ENCODE results near the gene MYH8. TPM values are rescaled to one million over a fixed set of nuclear protein-coding genes. Genes with fewer than 3 reads are reported as not detected.

Gene MYH8
- polyA plus RNA-seq, 1 donor (not counting 4 experiments of a cell fraction or from before 2014, with no cell fraction given), result not detected

DNA sequence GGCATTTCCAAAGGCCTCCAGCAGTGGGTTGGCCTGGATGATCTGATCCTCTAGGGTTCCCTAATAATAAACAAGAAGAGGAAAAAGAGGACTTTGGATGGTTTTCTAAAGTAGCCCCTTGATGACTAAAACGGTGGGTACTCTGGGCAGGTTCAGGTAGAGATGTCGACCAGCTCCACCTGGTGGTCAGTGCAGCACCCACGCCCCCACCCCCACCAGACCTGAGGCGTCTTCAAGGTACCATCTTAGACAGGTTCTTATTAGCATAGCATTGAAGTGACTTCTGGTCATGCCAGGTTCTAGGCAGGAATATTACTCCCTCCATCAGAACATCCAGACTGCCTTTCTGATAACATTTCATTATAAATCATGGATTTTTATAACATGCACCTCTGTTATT lies 64.0 kb downstream of the MYH8 start:
- dilution Hi-C loops (cut with MboI; ENCODE audit: extremely low pct_ligation_motif_present, low sequenced_read_pairs), result no loop called here
- H3K79me2 ChIP-seq (ENCODE audit: control insufficient read depth, insufficient read depth, low read length), result no peaks in the 10 kb centered on the region
- H3K36me3 ChIP-seq (ENCODE audit: control insufficient read depth in 2 of 2, extremely low read depth in 1 of 2, insufficient read depth in 2 of 2, low read length in 2 of 2), result no peaks in the 10 kb centered on the region
- DNase-seq (ENCODE audit: low read depth, low spot score) (no peak), FAIRE-seq (no peak)
- H2AFZ ChIP-seq (ENCODE audit: control insufficient read depth, low read length), result no peak overlapping the region
- H3K9me3 ChIP-seq (ENCODE audit: control insufficient read depth, low read depth, low read length), result no peaks in the 10 kb centered on the region
- H3K9me1 ChIP-seq (ENCODE audit: control insufficient read depth, extremely low read depth, insufficient read depth, low read length), result no peaks in the 10 kb centered on the region
- TF ChIP-seq EZH2 (IDR thresholded peaks at IDR 0.05; ENCODE audit: low read length) (no peak), CTCF (optimal IDR thresholded peaks at IDR 0.05 in 1 of 3, IDR thresholded peaks at IDR 0.05 in 1 of 3, conservative IDR thresholded peaks at IDR 0.05 in 1 of 3; ENCODE audit: extremely low read depth in 1 of 3, insufficient read depth in 2 of 3, low read length in 3 of 3) (peak; percentile 40 to 61 (median 44))
- H3K27me3 ChIP-seq (ENCODE audit: control insufficient read depth, extremely low read depth, insufficient read depth, low read length), result no peaks in the 10 kb centered on the region
- H3K27ac ChIP-seq (ENCODE audit: control insufficient read depth, insufficient read depth, low read length), result no peak overlapping the region
- no peaks in the 10 kb centered on the region for H4K20me1 ChIP-seq (ENCODE audit: control insufficient read depth, extremely low read depth, insufficient read depth, low read length)
- H3K4me2 ChIP-seq (ENCODE audit: control insufficient read depth, extremely low read depth, insufficient read depth, low read depth, low read length), result no peak overlapping the region
- no peak overlapping the region for H3K4me3 ChIP-seq (ENCODE audit: control insufficient read depth in 2 of 3, extremely low read depth in 1 of 3, insufficient read depth in 2 of 3, low read depth in 1 of 3, low read length in 3 of 3)
- no peaks in the 10 kb centered on the region for H3K4me1 ChIP-seq (ENCODE audit: control insufficient read depth, extremely low read depth, insufficient read depth, low read length)
- H3K9ac ChIP-seq (ENCODE audit: control insufficient read depth, extremely low read depth, insufficient read depth, low read length), result no peak overlapping the region

DNA sequence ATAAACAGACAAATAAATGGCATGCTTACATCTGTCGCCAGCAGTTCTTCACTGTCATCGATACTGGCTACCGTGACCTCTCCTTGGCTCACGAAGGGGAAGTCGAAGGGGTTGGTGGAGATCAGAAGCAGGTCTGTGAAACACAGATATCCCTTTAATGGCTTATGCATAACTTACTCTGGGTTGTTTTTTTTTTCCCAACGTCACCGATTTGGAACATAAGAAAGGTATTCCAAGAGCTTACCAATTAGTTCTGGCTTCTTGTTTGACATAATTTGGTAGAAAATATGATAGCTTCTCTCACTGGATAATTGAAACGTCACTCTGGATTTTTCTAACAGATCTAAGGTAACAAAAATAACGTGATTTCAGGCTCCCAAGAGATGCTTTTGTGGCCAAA lies 67.1 kb downstream of the MYH8 start:
- H3K27me3 ChIP-seq (ENCODE audit: control insufficient read depth, extremely low read depth, insufficient read depth, low read length), result no peaks in the 10 kb centered on the region
- FAIRE-seq (no peak), DNase-seq (ENCODE audit: low read depth, low spot score) (no peak)
- no peak overlapping the region for H2AFZ ChIP-seq (ENCODE audit: control insufficient read depth, low read length)
- dilution Hi-C loops (cut with MboI; ENCODE audit: extremely low pct_ligation_motif_present, low sequenced_read_pairs), result no loop called here
- H3K9me3 ChIP-seq (ENCODE audit: control insufficient read depth, low read depth, low read length), result no peaks in the 10 kb centered on the region
- H3K4me3 ChIP-seq (ENCODE audit: control insufficient read depth in 2 of 3, extremely low read depth in 1 of 3, insufficient read depth in 2 of 3, low read depth in 1 of 3, low read length in 3 of 3), result no peak overlapping the region
- H3K9ac ChIP-seq (ENCODE audit: control insufficient read depth, extremely low read depth, insufficient read depth, low read length), result no peak overlapping the region
- H4K20me1 ChIP-seq (ENCODE audit: control insufficient read depth, extremely low read depth, insufficient read depth, low read length), result no peaks in the 10 kb centered on the region
- no peaks in the 10 kb centered on the region for H3K36me3 ChIP-seq (ENCODE audit: control insufficient read depth in 2 of 2, extremely low read depth in 1 of 2, insufficient read depth in 2 of 2, low read length in 2 of 2)
- TF ChIP-seq EZH2 (IDR thresholded peaks at IDR 0.05; ENCODE audit: low read length) (no peak), CTCF (optimal IDR thresholded peaks at IDR 0.05 in 1 of 3, IDR thresholded peaks at IDR 0.05 in 1 of 3, conservative IDR thresholded peaks at IDR 0.05 in 1 of 3; ENCODE audit: extremely low read depth in 1 of 3, insufficient read depth in 2 of 3, low read length in 3 of 3) (no peak)
- H3K27ac ChIP-seq (ENCODE audit: control insufficient read depth, insufficient read depth, low read length), result no peak overlapping the region
- H3K4me1 ChIP-seq (ENCODE audit: control insufficient read depth, extremely low read depth, insufficient read depth, low read length), result no peaks in the 10 kb centered on the region
- no peak overlapping the region for H3K4me2 ChIP-seq (ENCODE audit: control insufficient read depth, extremely low read depth, insufficient read depth, low read depth, low read length)
- H3K79me2 ChIP-seq (ENCODE audit: control insufficient read depth, insufficient read depth, low read length), result no peaks in the 10 kb centered on the region
- no peaks in the 10 kb centered on the region for H3K9me1 ChIP-seq (ENCODE audit: control insufficient read depth, extremely low read depth, insufficient read depth, low read length)
